Nephron (organoid): ENCODE measurements around the gene CSF2.

Experiments
- H3K27ac Mint-ChIP-seq, 3 experiments: 2 replicates each; pipeline ENCODE4 v1.8.0; 2020; ENCODE audit warnings: mixed read lengths in 3 of 3, mild to moderate bottlenecking in 2 of 3, moderate library complexity in 1 of 3
- H3K27me3 Mint-ChIP-seq: 2 replicates; pipeline ENCODE4 v1.8.0; 2021; ENCODE audit warnings: low read depth, mild to moderate bottlenecking, moderate library complexity, mixed read lengths
- H3K36me3 Mint-ChIP-seq: 2 replicates; pipeline ENCODE4 v1.8.0; 2020; ENCODE audit warnings: low read depth, mixed read lengths
- H3K4me1 Mint-ChIP-seq: 2 replicates; pipeline ENCODE4 v1.8.0; 2020; ENCODE audit warnings: mixed read lengths
- H3K4me3 Mint-ChIP-seq, 3 experiments: 2 replicates each; pipeline ENCODE4 v1.8.0; 2020; ENCODE audit warnings: mild to moderate bottlenecking in 3 of 3, mixed read lengths in 3 of 3, moderate library complexity in 2 of 3
- H3K9me3 Mint-ChIP-seq: 2 replicates; pipeline ENCODE4 v1.8.0; 2020; ENCODE audit warnings: mixed read lengths
- TF ChIP-seq, protein P1 (sequence below), 3 experiments: fragments of 200-600 bp; sonication (generic); IDR thresholded peaks; one replicate each; pipeline ENCODE4 v1.5.0; 2021; ENCODE audit warnings: antibody characterized with exemption in 3 of 3; ENCODE audit not compliant: unreplicated experiment in 3 of 3

Gene CSF2

DNA sequence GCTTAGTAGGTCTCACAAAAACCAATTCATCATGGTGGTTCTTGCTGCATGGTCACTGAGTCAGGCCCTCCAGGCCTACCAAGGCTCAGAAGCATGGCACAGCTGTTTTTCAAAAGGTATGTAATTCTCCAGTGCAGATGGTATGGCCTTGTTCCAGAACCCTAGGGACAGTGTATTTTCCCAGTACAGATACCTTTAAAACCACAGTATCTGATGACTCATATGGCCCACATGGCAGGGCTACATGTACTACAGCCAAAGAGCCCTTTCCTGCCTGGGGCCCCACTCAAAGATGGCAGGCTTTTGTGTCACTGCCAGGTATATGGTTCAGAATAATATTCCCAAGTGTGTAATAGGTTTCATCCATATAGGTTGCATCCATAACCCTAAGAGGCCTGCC is 16.5 kb downstream of the CSF2 start:
- Mint-ChIP-seq H3K4me1 (peaks cover 31% of the 10 kb centered on the region), H3K36me3 (no peaks in the 10 kb centered on the region), H3K27ac (no peak overlapping the region), H3K4me3 (no peak overlapping the region), H3K9me3 (no peaks in the 10 kb centered on the region), H3K27me3 (no peaks in the 10 kb centered on the region)
- TF ChIP-seq, protein P1, sequence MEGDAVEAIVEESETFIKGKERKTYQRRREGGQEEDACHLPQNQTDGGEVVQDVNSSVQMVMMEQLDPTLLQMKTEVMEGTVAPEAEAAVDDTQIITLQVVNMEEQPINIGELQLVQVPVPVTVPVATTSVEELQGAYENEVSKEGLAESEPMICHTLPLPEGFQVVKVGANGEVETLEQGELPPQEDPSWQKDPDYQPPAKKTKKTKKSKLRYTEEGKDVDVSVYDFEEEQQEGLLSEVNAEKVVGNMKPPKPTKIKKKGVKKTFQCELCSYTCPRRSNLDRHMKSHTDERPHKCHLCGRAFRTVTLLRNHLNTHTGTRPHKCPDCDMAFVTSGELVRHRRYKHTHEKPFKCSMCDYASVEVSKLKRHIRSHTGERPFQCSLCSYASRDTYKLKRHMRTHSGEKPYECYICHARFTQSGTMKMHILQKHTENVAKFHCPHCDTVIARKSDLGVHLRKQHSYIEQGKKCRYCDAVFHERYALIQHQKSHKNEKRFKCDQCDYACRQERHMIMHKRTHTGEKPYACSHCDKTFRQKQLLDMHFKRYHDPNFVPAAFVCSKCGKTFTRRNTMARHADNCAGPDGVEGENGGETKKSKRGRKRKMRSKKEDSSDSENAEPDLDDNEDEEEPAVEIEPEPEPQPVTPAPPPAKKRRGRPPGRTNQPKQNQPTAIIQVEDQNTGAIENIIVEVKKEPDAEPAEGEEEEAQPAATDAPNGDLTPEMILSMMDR (IDR thresholded peaks at IDR 0.05; ENCODE audit: unreplicated experiment in 3 of 3): no peak

DNA sequence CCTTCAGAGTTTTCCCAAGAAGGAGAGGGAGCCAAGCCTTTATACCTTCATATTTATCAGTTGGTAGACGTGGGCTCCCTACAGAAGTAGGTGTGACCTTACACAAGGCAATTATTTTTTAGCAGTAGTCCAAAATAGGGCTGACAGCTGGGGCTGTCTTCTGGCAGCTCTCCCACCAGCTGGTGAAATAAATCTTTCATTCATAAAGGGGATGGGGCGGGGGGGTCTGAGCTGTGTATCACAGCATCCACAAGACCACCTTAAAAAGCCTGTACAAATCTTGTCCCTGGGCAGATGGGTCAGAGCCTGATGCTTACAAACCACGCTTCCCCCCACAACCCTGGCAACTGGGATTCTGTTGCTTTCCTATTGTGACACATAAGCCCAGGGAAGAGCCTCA is 19.7 kb downstream of the CSF2 start:
- Mint-ChIP-seq H3K27ac (no peak overlapping the region), H3K4me3 (no peak overlapping the region), H3K27me3 (peaks cover 6% of the 10 kb centered on the region)

DNA sequence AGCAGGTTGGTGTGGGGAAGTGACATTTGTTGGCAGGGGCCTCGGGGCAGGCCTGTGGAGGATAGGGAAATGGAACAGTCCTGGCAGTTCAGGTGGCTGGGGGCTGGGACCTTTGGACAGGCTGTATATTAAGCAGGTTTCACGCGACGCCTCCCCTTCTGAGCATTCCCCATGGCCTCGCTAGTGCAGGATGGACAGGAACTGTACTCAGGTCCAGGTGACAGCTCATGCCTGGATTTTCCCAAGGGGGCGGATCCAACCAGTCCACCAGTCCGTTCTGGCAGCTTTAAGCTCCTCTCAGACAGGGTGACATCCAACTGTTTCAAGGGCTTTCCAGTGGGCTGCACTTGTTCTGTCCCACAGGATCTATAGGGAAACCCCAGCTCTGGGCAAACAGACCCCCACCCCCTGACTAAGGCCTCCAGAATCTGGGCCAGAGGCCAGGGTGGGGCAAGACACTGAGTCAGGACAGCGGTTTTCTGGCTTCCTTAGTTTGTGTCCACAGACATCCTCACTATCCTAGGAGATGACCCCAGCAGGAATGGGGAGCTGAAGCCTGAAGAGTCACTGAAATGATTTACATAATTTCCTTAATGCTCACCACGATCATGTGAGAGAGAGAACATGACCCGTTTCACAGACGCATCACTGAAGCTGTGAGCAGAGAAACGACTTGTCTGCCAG is 20.9 kb downstream of the CSF2 start:
- Mint-ChIP-seq H3K4me1 (peaks cover 19% of the 10 kb centered on the region), H3K36me3 (no peaks in the 10 kb centered on the region), H3K9me3 (no peaks in the 10 kb centered on the region), H3K27ac (no peak overlapping the region), H3K27me3 (peaks cover 6% of the 10 kb centered on the region), H3K4me3 (no peak overlapping the region)
- TF ChIP-seq, protein P1 (IDR thresholded peaks at IDR 0.05; ENCODE audit: unreplicated experiment in 3 of 3): no peak

More for the DNA sequence above, 19.7 kb downstream of the CSF2 start:
- H3K36me3 Mint-ChIP-seq: no peaks in the 10 kb centered on the region
- H3K9me3 Mint-ChIP-seq: no peaks in the 10 kb centered on the region
- TF ChIP-seq, protein P1 (IDR thresholded peaks at IDR 0.05; ENCODE audit: unreplicated experiment in 3 of 3): no peak
- H3K4me1 Mint-ChIP-seq: peaks cover 19% of the 10 kb centered on the region

DNA sequence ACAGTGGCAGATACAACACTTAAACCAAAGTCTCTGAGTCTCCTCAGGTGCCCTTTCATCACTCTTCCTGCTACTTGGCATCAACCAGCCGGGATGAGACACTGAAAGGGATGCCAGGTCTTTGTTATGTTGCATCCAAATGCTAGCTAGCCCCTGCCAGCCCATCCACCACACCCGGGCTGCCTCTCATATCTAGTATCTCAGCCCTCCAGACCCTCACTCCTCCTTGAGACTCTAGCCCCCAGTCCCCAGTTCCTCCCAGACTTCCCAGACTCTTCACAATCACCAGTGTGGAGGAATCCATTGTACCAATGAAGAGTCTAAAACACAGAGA is 21.5 kb downstream of the CSF2 start:
- Mint-ChIP-seq H3K27me3 (peaks cover 6% of the 10 kb centered on the region), H3K4me1 (peaks cover 19% of the 10 kb centered on the region), H3K36me3 (no peaks in the 10 kb centered on the region), H3K9me3 (no peaks in the 10 kb centered on the region), H3K27ac (no peak overlapping the region), H3K4me3 (no peak overlapping the region)
- TF ChIP-seq, protein P1 (IDR thresholded peaks at IDR 0.05; ENCODE audit: unreplicated experiment in 3 of 3): no peak

DNA sequence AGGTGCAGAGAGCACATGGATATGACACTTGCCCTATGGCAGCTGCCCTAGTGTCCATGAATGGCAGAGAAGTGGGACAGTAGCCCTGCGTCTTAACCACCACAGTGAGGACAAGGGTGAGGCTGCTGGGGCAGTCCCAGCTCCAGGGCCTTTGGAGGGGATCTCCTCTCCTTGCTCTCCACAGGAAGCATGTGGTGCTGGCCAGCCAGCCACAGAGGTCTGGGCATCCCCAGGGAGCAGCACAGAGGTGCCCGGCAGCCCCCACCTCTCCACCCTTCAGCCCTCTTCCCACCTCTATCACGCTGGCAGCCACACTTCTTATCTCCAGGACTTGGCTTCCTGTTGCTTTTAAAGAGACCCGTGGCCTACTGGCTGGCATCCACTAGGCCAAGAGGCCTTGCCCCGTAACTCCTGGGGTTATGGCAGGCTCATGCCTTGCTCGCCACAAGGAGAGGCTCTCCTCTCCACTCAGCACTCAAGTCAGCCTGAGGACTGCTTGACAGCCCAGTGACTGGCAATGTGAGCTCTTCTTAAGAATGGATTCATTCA is 21.9 kb downstream of the CSF2 start:
- Mint-ChIP-seq H3K9me3 (no peaks in the 10 kb centered on the region), H3K27me3 (peaks cover 6% of the 10 kb centered on the region), H3K4me1 (peaks cover 19% of the 10 kb centered on the region), H3K27ac (no peak overlapping the region), H3K4me3 (no peak overlapping the region), H3K36me3 (no peaks in the 10 kb centered on the region)
- TF ChIP-seq, protein P1 (IDR thresholded peaks at IDR 0.05; ENCODE audit: unreplicated experiment in 3 of 3): no peak

DNA sequence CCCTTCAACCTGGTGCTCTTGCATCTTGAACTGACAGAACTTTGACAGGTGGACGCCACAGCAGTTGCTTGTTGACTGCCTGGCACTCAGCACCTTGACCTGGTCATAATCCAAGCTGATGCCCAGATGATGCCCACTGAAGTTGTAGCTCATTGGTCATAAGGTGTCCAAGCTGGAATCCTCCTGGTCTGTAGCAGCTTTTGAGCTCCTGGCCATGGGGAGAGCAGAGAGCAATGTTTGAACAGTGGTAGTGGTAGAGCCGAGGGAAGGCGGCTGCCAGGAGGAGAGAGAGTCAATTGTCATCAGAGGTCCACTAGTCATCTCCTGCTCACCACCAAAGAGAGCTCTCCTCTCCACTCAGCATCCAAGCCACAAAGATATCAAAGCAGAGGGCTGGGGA is 23.3 kb downstream of the CSF2 start:
- TF ChIP-seq, protein P1 (IDR thresholded peaks at IDR 0.05; ENCODE audit: unreplicated experiment in 3 of 3): no peak
- H3K4me3 Mint-ChIP-seq: no peak overlapping the region
- H3K4me1 Mint-ChIP-seq: peaks cover 19% of the 10 kb centered on the region
- no peaks in the 10 kb centered on the region for H3K36me3 Mint-ChIP-seq
- H3K27ac Mint-ChIP-seq: no peak overlapping the region
- no peaks in the 10 kb centered on the region for H3K9me3 Mint-ChIP-seq
- peaks cover 6% of the 10 kb centered on the region for H3K27me3 Mint-ChIP-seq
